ENCODE data around the gene ANKRD12.

- TF ChIP-seq EZH2 (IDR thresholded peaks at IDR 0.05; ENCODE audit: low read depth, unreplicated experiment) (no peak), POLR2AphosphoS5 (IDR thresholded peaks at IDR 0.05; ENCODE audit: low read depth) (no peak), CTCF (conservative IDR thresholded peaks at IDR 0.05; ENCODE audit: low read depth in 2 of 2) (no peak), CREB1 (CRISPR knock-in tag; IDR thresholded peaks at IDR 0.05; ENCODE audit: low read depth) (no peak), JUNB (IDR thresholded peaks at IDR 0.05; ENCODE audit: unreplicated experiment) (no peak), ZNF462 (CRISPR knock-in tag; IDR thresholded peaks at IDR 0.05) (no peak), EZH2phosphoT487 (IDR thresholded peaks at IDR 0.05; ENCODE audit: unreplicated experiment) (no peak), ETS1 (IDR thresholded peaks at IDR 0.05) (no peak), REST (IDR thresholded peaks at IDR 0.05; ENCODE audit: unreplicated experiment) (no peak), ZNF331 (CRISPR knock-in tag; IDR thresholded peaks at IDR 0.05; ENCODE audit: low read depth) (no peak), NANOG (IDR thresholded peaks at IDR 0.05; ENCODE audit: borderline replicate concordance) (no peak), ZNF114 (CRISPR knock-in tag; IDR thresholded peaks at IDR 0.05) (no peak)
These were observed 155.5 kb downstream of the ANKRD12 start for GRCh38 chr18:9292047-9292446.
